Gastroesophageal sphincter (tissue), 3 donors: ENCODE data around the gene PDE8B.

Experiments used
- CTCF ChIP-seq, 4 experiments: fragments of 200-600 bp in 2 of 4; fragments of 450-650 bp in 2 of 4; sonication (generic) in 1 of 4; IDR thresholded peaks; one replicate each; pipeline ENCODE4 v1.5.1; 2017 to 2019; ENCODE audit warnings: antibody characterized with exemption in 4 of 4, mild to moderate bottlenecking in 2 of 4, moderate library complexity in 2 of 4
- EP300 ChIP-seq: sonication (generic); formaldehyde crosslinking; IDR thresholded peaks from one replicate; pipeline ENCODE4 v1.6.1; 2017; ENCODE audit warnings: antibody characterized with exemption, mild to moderate bottlenecking
- POLR2A ChIP-seq, 2 donors: fragments of 450-650 bp; IDR thresholded peaks; one replicate each; pipeline ENCODE4 v1.6.1; 2017; ENCODE audit warnings: antibody characterized with exemption in 2 of 2, mild to moderate bottlenecking in 2 of 2, moderate library complexity in 1 of 2
- POLR2AphosphoS5 ChIP-seq: sonication (generic); formaldehyde crosslinking; IDR thresholded peaks from one replicate; pipeline ENCODE4 v1.6.1; 2017; ENCODE audit warnings: antibody characterized with exemption

GRCh38 chr5:77390221-77390620, 179.7 kb downstream of the PDE8B start:
- TF ChIP-seq CTCF (IDR thresholded peaks at IDR 0.05), result no peak
- no peak for TF ChIP-seq POLR2AphosphoS5
- TF ChIP-seq POLR2A (IDR thresholded peaks at IDR 0.05), result no peak
- TF ChIP-seq EP300, result no peak
